ENCODE results near the gene PPAT.
"Not testable (repeated sequence)": the region's sequence is repeated elsewhere in the genome, so short reads cannot be mapped to it uniquely, and the experiment has no call there.

The PPAT gene

DNA sequence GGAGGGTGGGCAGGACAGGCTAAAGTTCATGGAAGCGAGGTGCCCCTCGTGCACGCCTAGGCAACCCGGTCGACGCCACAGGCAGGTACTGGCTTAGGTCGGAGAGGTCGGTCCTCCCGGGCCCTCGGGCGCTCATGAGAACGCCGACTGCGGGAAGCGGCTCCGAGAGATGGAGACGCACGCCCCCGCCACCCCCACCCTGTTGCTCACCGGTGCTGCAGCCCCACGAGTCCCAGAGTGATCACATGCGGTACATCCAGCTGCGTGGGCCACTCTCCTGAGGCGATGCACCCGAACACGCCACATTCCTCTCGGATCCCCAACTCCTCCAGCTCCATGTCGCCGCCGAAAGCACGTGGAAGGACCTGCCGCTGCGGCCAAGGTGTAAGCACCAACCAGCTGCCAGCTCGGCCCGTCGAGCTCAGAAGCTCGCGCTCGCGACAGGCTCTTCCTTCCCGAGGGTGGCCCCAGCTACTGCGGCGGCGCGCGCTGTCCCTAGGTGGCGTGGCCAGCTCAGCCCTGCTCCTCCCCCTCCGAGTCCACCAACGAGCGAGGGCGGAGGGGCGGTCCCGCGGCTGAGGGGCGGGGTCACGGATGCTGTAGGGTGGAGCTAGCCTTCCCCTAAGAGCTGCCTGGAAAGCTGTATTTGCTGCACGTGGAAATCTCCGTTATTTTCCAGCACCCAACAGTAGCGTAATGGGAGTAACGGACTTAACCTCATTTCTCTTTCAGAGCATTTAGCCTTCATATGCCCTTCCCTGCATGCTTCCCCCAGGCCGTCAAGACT lies at the start of gene PPAT:
Gene PPAT, minus strand, starts transcription at position 476 of the 787 bp plus-strand sequence. Its CDS starts 138 bp downstream, at position 338.
- DNase-seq (ENCODE audit: low spot score), result peak; percentile 99

DNA sequence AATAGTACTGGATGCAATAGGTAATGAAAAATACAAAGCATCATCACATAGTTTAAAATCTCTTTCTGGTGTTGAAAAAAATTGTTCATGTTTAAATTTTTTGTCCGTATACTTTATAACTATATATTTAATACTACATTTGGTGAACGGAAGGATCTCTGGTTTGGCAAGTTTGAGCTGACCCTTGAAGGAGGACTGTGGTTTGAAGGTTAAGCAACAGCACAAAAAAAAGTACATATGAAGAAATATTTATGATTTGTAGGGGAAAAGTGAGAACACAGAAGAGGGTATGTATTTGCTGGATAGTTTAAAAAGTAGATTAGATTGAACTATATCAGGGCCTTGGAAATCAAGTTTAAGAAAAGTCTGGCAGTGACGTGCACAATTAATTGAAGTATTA lies 45.3 kb upstream of the PPAT start:
- no peak for DNase-seq (ENCODE audit: low spot score)

DNA sequence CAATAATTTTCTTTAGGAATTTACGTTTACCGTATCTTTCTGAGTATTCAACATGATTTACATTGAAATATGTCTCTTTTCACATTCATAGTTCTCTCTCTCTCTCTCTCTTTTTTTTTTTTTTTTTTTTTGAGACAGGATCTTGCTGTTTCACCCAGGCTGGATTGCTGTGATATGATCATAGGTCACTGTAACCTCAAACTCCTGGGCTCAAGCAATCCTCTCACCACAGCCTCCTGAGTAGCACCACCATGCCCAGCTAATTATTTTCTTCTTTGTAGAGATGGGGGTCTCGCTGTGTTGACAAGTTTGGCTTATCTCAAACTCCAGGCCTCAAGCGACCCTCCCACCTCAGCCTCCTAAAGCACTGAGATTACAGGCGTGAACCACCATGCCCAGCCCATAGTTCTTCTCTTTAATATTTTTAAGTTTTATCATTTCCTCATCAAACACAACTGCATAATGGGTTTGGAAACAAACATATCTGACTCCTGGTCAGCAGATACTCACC lies 41.8 kb upstream of the PPAT start:
- DNase-seq (ENCODE audit: low spot score), result no peak

DNA sequence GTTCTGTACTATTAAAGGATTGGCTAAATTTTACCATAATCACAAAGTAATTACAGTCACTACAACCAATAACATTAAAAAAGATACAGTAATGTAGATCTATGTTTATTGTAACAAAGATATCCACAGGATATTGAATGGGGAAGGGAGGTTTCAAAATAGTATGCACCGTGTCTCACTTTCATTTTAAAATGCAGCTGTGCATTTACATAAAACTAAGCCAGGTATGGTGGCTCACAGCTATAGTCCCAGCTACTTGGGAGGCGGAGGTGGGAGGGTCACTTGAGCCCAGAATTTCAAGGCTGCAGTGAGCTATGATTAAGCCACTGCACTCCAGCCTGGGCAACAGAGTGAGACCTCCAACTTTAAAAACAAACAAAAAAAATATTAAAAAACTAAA lies 40.5 kb upstream of the PPAT start:
- DNase-seq (ENCODE audit: low spot score), result no peak

DNA sequence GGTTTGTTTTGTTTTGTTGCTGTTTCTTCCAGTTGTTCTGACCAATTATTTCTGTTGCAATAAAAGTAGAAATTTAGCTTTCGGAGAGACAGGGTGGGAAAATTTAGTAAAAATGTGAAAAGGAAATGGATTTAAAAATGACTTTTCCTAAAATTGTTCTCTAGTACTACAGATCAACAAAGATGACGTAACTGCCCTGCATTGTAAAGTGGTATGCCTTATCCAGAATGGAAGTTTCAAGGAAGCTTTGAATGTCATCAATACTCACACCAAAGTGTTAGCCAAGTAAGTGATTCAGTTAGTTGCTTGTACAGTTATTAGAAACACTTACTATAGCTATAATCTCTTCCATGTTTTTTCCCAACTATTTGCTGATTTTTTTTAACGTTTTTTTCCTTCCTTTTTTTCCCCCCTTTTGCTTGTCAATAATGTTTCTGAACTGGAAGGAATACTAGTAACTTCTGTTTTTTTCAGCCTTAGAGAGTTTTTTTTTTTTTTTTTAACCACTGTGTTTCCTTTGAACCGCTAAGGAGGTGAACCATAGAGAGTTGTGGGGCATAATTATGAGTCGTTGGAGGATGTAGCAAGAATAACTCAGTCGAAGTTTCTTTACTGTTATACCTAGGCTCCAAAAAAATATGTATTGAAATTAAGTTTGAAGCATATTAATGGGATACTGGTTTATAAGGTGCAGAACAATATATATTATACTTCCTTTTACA lies 34.2 kb upstream of the PPAT start:
- DNase-seq (ENCODE audit: low spot score), result no peak

DNA sequence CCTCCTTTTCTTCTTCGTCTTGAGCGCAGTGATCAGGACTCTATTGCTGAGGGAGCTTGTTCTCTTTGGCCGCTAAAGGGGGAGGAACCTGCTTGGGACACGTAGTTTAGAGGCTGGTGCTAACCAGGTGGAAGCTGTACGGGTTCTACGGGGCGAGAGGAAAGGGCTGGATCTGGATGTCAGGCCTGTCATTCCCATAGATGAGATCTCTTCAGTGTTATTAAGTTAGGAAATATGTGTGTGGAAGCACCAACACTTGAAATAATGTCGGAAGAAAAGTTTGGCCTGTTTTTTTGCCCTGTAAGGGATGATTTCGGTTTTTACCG lies 32.6 kb upstream of the PPAT start:
- DNase-seq (ENCODE audit: low spot score), result peak; percentile 46

DNA sequence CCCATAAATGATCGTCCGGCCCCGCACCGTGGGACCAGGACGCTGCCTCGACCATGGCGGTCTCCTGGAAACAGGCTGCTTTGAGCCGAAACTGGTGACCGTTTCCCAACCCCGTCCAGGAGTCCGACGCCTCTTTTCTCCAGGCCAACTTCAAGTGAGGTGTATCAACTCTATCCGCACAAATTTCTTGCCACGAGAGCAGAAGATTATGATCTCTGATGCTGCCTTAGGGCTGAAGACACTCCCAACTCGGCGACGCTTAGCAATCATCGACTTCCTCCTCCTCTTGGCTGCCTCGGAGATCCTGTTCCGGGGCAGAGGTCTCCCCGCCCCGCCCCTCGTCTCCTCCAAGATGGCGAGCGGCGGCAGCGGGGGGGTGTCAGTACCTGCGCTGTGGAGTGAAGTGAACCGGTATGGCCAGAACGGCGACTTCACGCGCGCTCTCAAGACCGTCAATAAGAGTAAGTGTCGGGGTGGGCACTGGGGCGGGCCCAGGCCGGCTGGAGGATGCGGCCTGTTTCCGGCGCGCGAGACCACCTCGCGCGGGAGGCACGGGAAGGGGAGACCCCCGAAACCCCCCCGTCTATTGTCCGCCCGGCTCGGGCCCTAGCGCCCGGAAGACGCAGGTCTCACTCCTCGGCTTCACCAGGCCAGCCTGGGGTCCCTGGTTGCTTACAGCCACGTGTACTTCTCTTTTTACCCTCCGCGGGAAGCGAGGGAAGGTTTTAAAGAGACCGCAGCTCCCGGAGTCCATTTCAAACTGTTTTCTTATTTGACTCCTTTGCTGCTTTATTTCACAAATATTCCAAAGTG lies 32.1 kb upstream of the PPAT start, which contains the start of gene SRP72:
Gene SRP72, plus strand, starts transcription at position 334 of the 813 bp plus-strand sequence. Its CDS starts 19 bp downstream, at position 353.
- DNase-seq (ENCODE audit: low spot score), result peak; percentile 91

DNA sequence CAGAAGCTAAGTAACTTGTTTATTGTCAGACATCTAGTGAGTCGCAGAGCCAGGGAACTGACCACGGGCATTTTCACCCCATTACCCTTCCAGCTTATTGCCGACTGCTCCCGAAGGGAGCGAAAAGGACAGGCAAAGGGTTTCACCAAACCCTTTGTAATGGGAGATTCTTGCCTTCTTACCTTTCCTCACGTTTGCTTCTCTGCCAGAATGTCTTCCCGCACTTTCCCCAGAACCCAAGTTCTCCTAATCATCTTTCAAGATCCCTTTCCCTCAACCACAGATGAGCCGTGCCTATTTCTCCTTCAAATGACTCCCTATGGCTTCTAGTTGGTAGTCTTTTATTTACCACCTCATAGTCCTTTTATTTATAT lies 31.5 kb upstream of the PPAT start:
- DNase-seq (ENCODE audit: low spot score), result no peak

DNA sequence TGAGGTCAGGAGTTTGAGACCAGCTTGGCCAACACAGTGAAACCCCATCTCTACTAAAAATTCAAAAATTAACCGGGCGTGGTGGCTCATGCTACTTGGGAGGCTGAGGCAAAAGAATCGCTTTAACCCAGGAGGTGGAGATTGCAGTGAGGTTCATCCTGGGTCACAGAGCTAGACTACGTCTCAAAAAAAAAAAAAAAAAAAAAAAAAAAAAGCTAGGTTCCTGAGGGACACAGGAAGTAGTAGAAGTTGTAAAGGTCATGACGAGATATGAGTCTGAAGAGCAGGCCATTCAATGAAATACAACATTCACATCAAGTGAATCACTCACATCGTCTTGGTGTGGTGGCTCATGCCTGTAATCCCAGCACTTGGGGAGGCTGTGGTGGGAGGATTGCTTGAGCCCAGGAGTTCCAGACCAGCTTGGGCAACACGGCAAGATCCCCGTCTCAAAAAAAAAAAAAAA lies 30.9 kb upstream of the PPAT start:
- not testable (repeated sequence) for DNase-seq (ENCODE audit: low spot score)

DNA sequence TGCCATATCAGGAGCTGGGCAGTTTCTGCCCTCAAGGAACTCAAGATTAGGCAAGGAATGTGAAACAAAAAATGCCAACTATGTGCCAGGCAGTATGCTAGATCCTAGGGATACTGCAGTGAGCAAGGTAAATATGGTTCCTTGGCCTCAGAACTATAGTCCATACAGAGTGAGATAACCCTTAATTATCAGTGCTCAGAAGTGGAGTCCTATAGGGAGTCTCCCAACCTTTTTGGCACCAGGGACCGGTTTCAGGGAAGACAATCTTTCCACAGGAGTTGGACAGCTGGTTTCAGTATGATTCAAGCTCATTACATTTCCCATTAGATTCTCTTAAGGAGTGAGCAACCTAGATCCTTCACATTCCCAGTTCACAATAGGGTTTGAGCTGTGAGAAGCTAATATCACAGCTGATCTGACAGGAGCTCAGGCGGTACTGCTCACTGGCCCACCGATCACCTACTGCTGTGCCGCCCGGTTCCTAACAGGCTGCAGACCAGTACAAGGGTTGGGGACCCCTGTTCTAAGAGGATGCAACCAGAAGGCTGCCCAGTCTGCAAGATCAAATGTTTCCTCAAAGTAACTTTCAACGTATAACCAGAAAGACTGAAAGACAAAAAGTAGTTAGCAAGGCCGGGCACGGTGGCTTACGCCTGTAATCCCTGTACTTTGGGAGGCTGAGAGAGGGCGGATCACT lies 30.3 kb upstream of the PPAT start:
- peak; percentile 40 for DNase-seq (ENCODE audit: low spot score)

DNA sequence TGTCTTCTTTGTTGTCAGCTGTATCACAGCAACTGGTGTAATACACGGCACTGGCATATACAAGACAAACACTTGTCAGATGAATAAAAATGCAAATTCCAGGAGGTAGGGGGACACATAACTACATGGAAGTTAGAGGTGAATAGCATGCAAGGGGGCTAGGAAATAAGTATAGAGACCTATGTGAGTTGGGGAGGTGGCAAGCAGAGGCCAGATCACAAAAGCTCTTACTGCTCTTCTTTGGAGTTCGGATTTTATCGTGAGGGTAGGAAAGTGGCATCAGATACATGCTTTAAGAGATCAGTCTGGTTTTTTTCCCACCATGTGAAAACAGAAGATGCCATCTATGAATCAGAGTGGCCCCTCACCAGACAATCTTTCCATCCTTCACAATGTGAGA lies 29.2 kb upstream of the PPAT start:
- no peak for DNase-seq (ENCODE audit: low spot score)

DNA sequence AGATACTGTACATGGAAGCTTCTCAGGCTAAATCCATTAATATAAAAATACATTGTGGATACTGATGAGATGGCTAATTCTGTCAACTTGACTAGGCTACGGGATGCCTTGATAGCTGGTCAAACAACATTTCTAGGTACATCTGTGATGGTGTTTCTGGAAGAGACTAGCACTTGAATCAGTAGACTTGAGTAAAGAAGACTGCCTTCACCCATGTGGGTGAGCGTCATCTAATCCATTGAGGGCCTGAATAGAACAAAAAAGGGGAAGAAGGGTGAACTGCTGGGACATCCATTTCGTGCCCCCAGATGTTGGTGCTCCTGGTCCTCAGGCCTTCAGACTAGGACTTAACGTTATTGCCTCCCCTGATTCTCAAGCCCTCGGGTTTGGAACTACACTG lies 28.3 kb upstream of the PPAT start:
- no peak for DNase-seq (ENCODE audit: low spot score)

DNA sequence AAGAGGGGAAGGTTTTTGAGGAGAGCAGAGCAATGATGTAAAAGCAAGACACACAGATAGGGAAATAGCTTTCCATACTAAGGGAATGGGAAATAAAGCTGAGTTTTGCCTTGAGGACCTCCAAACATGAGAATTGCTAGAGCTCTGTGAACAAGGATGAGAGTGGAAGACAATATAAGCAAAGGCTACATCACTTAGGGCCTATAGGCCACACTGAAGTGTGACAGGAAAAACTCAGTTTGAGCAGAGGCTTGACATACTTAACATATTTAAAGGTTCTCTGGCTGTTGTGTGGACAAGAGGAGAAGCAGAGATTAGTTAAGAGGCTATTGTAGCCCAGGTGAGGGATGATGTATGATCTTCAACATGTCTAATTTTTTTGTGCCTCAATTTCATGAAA lies 26.7 kb upstream of the PPAT start:
- DNase-seq (ENCODE audit: low spot score), result no peak

DNA sequence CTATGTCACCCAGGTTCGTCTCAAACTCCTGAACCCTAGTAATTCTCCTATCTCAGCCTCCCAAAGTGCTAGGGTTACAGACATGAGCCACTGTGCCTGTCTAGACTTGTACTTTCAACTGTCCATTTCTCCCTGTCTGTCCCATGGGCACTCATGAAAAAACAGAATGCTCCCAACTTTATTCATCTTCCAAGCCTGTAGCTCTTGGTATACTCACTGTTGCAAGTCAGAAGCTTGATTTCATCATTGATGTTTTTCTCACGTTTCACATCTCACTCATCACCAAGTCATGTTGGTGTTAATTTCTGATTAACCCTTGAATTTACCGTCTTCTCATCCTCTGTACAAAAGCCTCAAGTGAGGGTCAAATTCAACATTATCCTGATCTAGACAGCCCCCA lies 24.7 kb upstream of the PPAT start:
- no peak for DNase-seq (ENCODE audit: low spot score)

DNA sequence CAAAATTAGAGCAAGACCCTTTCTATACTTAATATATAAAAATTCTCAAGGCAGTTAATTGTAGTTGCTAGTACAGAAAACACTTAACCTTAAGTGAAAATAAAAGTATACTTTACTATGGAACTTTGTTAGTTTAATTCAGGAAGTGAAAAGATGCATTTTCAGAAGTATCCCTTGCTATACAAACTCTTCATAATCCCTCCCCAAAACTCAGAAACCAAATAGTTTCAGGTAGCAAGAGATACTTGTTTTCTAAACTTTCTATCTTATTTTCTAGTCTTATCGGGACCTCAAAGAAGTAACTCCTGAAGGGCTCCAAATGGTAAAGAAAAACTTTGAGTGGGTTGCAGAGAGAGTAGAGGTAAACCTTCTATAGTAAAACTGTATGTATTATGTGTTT lies 14.9 kb upstream of the PPAT start:
- no peak for DNase-seq (ENCODE audit: low spot score)

DNA sequence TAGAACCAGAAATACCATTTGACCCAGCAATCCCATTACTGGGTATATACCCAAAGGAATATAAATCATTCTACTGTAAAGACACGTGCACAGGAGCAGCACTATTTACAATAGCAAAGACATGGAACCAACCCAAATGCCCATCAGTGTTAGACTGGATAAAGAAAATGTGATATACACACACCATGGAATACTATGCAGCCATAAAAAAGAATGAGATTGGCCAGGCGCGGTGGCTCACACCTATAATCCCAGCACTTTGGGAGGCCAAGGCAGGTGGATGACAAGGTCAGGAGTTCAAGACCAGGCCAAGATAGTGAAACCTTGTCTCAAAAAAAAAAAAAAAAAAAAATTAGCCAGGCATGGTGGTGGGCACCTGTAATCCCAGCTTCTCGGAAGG lies 14.1 kb upstream of the PPAT start:
- DNase-seq (ENCODE audit: low spot score), result not testable (repeated sequence)

DNA sequence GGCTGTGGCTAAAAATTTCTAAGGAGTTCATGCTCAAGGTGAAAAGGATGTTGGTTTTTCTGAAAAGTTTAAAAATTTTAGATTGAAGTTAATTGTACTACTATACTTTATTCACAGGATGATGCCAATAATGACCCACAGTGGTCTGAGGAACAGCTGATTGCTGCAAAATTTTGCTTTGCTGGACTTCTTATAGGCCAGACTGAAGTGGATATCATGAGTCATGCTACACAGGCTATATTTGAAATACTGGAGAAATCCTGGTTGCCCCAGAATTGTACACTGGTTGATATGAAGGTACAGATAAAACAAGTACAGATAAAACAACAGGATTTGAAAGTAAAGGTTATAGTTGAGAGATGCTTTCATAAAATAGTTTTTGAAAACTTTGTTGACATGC lies 12.9 kb upstream of the PPAT start:
- DNase-seq (ENCODE audit: low spot score), result no peak

DNA sequence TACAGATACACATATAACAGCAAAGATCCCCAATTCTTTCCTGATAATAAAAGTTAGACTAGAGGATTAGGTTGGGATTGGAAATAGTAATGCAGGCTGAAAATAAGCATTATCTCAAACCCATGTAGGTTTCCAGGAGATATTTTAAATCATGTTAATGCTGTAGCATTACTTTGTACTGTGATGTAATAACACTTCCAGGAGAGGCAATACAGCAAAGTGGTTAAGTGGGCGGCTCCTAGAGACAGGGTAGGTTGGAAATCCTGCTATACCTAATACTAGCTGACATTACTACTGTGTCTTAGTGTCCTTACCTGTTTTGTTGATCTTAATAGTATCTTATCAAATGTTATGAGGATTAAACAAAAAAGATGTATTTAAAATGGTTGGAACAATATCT lies 10.3 kb upstream of the PPAT start:
- no peak for DNase-seq (ENCODE audit: low spot score)

DNA sequence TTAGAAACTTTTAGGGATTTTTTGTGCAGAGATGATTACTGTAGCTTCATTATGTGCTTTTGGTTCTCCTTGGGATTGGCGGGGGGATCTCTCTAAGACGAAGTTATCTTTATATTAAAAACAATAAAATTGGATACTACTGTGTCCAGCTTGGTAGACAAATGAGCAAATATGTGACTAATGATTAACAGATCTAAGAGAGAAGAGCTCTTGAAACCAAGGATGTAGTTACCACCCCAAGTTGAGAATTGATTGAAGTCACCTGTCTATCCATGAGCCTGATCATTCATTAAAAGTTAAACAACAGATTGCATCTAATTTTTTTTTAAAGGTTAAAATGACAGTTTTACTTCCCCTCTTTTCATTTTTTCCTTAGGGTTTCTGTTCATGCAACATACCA lies 9.3 kb upstream of the PPAT start:
- DNase-seq (ENCODE audit: low spot score), result no peak

DNA sequence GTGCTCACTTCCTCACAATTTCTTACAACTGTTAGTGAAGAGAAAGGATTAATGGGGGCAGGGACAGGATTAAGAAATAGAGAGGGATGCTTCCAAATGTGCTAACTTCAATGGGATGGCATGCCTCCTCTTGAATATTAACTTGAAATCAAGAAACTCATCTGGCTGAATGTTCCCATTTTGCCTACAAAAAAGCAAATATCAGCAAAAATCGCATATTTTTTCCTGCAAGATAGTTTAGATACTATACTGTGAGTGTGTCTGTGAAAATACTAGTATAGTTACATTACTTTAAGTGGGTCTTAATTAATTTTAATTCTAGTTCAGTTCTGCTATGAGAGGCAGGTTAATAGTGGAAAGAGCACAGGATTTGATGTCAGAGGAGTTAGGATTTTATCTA lies 5.6 kb upstream of the PPAT start:
- no peak for DNase-seq (ENCODE audit: low spot score)

DNA sequence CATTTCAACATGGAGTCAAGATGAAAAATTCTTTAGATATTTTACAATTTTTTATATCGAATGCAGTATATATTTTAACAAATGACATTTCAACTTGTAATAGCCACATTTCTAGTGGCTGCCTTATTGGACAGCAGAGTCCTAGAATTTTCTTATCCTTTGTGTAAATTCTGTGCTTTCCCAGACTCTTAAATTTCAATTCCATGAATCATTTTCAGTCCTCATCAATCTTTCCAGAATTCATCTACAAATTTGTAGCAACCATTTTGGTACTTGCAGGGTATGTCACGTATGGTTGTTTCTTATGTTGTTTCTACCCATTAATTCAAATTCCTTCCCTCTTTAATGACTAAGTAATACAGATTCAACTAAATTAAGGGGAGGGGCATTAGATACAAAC lies 3.4 kb upstream of the PPAT start:
- DNase-seq (ENCODE audit: low spot score), result no peak

DNA sequence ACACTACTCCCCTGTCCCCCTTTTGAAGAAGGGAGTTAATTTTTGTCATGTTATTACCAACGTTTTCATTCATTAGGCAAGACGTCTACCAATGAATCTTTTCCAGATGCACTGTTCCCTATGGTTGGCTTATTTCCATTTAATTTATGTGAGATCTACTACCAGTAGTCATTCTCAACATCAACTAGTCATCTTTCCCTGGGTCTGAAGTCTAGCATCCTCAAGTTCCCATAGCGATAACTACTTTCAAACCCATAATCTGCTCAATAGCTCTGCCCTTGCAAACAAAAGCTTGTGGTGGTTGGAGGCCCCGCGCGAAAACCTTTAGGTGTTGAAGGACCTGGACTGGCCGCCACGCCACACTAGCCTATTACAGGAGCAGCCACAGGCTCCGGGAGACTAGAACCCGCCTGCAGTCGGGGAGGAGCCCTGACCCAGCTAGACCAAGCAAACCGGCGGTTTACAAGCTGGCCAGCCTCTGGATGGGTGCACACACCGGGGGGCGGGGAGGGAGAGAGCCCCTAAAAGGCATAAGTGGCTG lies 746 bp downstream of the PPAT start:
- peak; percentile 84 for DNase-seq (ENCODE audit: low spot score)
